Mesothelial cell of epicardium (in vitro differentiated cells): ENCODE results near the gene UBN1. TPM values are rescaled to one million over a fixed set of nuclear protein-coding genes. Genes with fewer than 3 reads are reported as not detected.

Experiments used
- DNase-seq, 2 experiments: peaks; one replicate each; pipeline ENCODE4 v3.0.0; 2021; ENCODE audit warnings: low spot score in 2 of 2; ENCODE audit not compliant: unreplicated experiment in 2 of 2
- H3K27ac Mint-ChIP-seq: 2 replicates; pipeline ENCODE4 v1.8.0; 2021; ENCODE audit warnings: mixed read lengths
- H3K27me3 Mint-ChIP-seq: 2 replicates; pipeline ENCODE4 v1.8.0; 2021; ENCODE audit warnings: low read depth, mixed read lengths
- H3K36me3 Mint-ChIP-seq: 2 replicates; pipeline ENCODE4 v1.8.0; 2021; ENCODE audit warnings: mixed read lengths
- H3K4me1 Mint-ChIP-seq: 2 replicates; pipeline ENCODE4 v1.8.0; 2021; ENCODE audit warnings: mixed read lengths
- H3K4me3 Mint-ChIP-seq: 2 replicates; pipeline ENCODE4 v1.8.0; 2021; ENCODE audit warnings: mild to moderate bottlenecking, moderate library complexity, mixed read lengths
- H3K9me3 Mint-ChIP-seq: 2 replicates; pipeline ENCODE4 v1.8.0; 2021; ENCODE audit warnings: mixed read lengths
- total RNA-seq: library from RNA; stranded (reverse); gene quantifications from 3 replicates; pipeline ENCODE4 v1.2.1, GENCODE V29; 2021
- TF ChIP-seq, protein P1 (sequence below): fragments of 200-600 bp; sonication (generic); IDR thresholded peaks from one replicate; pipeline ENCODE4 v1.5.0; 2021; ENCODE audit warnings: antibody characterized with exemption; ENCODE audit not compliant: unreplicated experiment

The UBN1 gene
- total RNA-seq, 1 donor from 2014 or later: 40.5 TPM

- no peak overlapping the region for H3K4me3 Mint-ChIP-seq
- peaks cover 10% of the 10 kb centered on the region for H3K4me1 Mint-ChIP-seq
- H3K9me3 Mint-ChIP-seq: peaks cover 7% of the 10 kb centered on the region
- peaks cover 20% of the 10 kb centered on the region for H3K27me3 Mint-ChIP-seq
- TF ChIP-seq, protein P1, sequence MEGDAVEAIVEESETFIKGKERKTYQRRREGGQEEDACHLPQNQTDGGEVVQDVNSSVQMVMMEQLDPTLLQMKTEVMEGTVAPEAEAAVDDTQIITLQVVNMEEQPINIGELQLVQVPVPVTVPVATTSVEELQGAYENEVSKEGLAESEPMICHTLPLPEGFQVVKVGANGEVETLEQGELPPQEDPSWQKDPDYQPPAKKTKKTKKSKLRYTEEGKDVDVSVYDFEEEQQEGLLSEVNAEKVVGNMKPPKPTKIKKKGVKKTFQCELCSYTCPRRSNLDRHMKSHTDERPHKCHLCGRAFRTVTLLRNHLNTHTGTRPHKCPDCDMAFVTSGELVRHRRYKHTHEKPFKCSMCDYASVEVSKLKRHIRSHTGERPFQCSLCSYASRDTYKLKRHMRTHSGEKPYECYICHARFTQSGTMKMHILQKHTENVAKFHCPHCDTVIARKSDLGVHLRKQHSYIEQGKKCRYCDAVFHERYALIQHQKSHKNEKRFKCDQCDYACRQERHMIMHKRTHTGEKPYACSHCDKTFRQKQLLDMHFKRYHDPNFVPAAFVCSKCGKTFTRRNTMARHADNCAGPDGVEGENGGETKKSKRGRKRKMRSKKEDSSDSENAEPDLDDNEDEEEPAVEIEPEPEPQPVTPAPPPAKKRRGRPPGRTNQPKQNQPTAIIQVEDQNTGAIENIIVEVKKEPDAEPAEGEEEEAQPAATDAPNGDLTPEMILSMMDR: no peak
- H3K27ac Mint-ChIP-seq: no peak overlapping the region
- peaks cover 18% of the 10 kb centered on the region for H3K36me3 Mint-ChIP-seq
- no peak for DNase-seq
Observed at GRCh38 chr16:4931381-4931780, 84.1 kb downstream of the UBN1 start.

Other genes with a start within 250 kb of the UBN1 start
- 51.3 to 59.3 TPM (median 53.1 TPM) in 3 replicates for gene UBALD1, start 232.6 kb upstream of the UBN1 start, total RNA-seq
- 110 to 121 TPM (median 117 TPM) in 3 replicates for gene MGRN1, start 222.7 kb upstream of the UBN1 start, total RNA-seq
- gene NUDT16L1, start 153.9 kb upstream of the UBN1 start, total RNA-seq: 28.4 to 33.0 TPM (median 31.1 TPM) in 3 replicates
- 42.5 to 46.6 TPM (median 45.8 TPM) in 3 replicates for gene ANKS3, start 113.2 kb upstream of the UBN1 start, total RNA-seq
- gene DNAAF8, start 112.9 kb upstream of the UBN1 start, total RNA-seq: 0.45 to 0.84 TPM (median 0.49 TPM) in 3 replicates
- 25.3 to 29.8 TPM (median 25.4 TPM) in 3 replicates for gene ZNF500, start 80.3 kb upstream of the UBN1 start, total RNA-seq
- 0.42 to 1.3 TPM (median 0.44 TPM) in 3 replicates for gene SEPTIN12, start 59.1 kb upstream of the UBN1 start, total RNA-seq
- gene SMIM22, start 52.1 kb upstream of the UBN1 start, total RNA-seq: not detected in 3 replicates
- gene ROGDI, start 44.8 kb upstream of the UBN1 start, total RNA-seq: 53.9 to 61.8 TPM (median 55.4 TPM) in 3 replicates
- gene GLYR1, start 193 bp upstream of the UBN1 start, total RNA-seq: 96.6 to 105 TPM (median 104 TPM) in 3 replicates
- gene PPL, start 89.7 kb downstream of the UBN1 start, total RNA-seq: 36.0 to 37.1 TPM (median 36.8 TPM) in 3 replicates
- 0.09 to 0.13 TPM in 2 of 3 replicates, not detected in the other for gene SEC14L5, start 110.8 kb downstream of the UBN1 start, total RNA-seq
- 12.6 to 16.9 TPM (median 15.6 TPM) in 3 replicates for gene NAGPA, start 186.5 kb downstream of the UBN1 start, total RNA-seq
- gene C16orf89, start 218.5 kb downstream of the UBN1 start, total RNA-seq: 0.20 to 0.87 TPM (median 0.55 TPM) in 3 replicates
- 18.0 to 21.3 TPM (median 19.4 TPM) in 3 replicates for gene ALG1, start 224.4 kb downstream of the UBN1 start, total RNA-seq